Activated naive CD8-positive, alpha-beta T cell (primary cell): ENCODE results near the gene OR2W1.

Experiments used
- H3K27ac Mint-ChIP-seq: one replicate; pipeline ENCODE4 v1.8.0; 2021; ENCODE audit warnings: mixed read lengths
- H3K27me3 Mint-ChIP-seq: one replicate; pipeline ENCODE4 v1.8.0; 2021; ENCODE audit warnings: mixed read lengths
- H3K36me3 Mint-ChIP-seq: one replicate; pipeline ENCODE4 v1.8.0; 2021; ENCODE audit warnings: mixed read lengths
- H3K4me1 Mint-ChIP-seq: one replicate; pipeline ENCODE4 v1.8.0; 2021; ENCODE audit warnings: low read depth, mixed read lengths
- H3K4me3 Mint-ChIP-seq: one replicate; pipeline ENCODE4 v1.8.0; 2021; ENCODE audit warnings: mild to moderate bottlenecking, mixed read lengths
- H3K9me3 Mint-ChIP-seq: one replicate; pipeline ENCODE4 v1.8.0; 2021; ENCODE audit warnings: low read depth, mixed read lengths

Gene OR2W1

DNA sequence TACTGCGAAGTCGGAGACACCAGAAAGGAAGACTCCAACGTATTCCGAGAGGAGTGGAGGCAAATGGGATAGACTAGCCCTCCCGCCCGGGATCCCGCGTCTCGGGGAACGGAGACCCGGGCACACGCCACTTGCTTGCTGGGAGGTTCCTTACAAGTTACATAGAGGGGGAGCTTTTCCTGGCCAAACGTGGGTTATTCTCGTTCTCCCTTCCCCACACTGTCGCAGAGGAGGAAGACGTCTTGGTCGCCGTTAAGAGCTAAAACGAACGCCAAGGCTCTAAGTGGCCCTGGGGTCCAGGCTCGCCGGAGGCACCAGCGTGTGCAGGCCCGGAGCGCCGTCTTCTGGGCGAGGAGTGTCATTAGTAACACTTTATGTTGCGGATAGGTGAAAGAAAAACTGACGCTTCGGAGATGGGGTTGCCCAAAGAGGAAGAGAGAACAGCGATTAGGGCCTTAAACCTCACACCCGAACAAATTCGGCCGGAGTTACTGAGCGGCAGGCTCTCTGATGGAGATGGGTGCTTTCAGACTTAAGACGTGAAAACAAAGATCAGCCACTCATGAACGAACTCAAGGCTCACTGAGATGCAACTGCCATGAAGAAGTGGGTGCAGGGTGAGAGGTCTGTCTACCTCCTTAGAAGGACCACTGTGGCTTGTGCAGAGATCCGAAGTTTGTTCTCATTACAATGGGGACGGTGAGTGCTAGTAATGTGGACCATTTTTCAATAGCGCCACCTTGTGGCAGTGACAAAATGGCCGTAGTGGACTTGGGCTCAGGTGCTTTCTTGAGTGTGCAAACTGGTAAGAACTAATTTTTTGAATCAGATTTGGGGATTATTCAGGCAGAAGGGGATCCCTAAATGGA, 28.2 kb downstream of the OR2W1 start:
- H3K9me3 Mint-ChIP-seq: no peaks in the 10 kb centered on the region
- H3K27me3 Mint-ChIP-seq: peaks cover 5% of the 10 kb centered on the region
- H3K27ac Mint-ChIP-seq: peak overlapping the region; percentile 65
- peaks cover 12% of the 10 kb centered on the region for H3K4me1 Mint-ChIP-seq
- peak overlapping the region; percentile 92 for H3K4me3 Mint-ChIP-seq
- peaks cover 2% of the 10 kb centered on the region for H3K36me3 Mint-ChIP-seq

GRCh38 chr6:29014729-29015608, 30.0 kb downstream of the OR2W1 start:
- Mint-ChIP-seq H3K27ac (no peak overlapping the region), H3K27me3 (peaks cover 5% of the 10 kb centered on the region), H3K4me1 (peaks cover 21% of the 10 kb centered on the region), H3K9me3 (no peaks in the 10 kb centered on the region), H3K36me3 (no peaks in the 10 kb centered on the region), H3K4me3 (no peak overlapping the region)

GRCh38 chr6:29011276-29011734, 33.7 kb downstream of the OR2W1 start:
- peaks cover 17% of the 10 kb centered on the region for H3K4me1 Mint-ChIP-seq

GRCh38 chr6:29009358-29009757, 35.6 kb downstream of the OR2W1 start:
- no peak overlapping the region for H3K27ac Mint-ChIP-seq
- no peaks in the 10 kb centered on the region for H3K36me3 Mint-ChIP-seq
- no peak overlapping the region for H3K4me3 Mint-ChIP-seq
- H3K9me3 Mint-ChIP-seq: no peaks in the 10 kb centered on the region
- peaks cover 5% of the 10 kb centered on the region for H3K27me3 Mint-ChIP-seq
- H3K4me1 Mint-ChIP-seq: peaks cover 26% of the 10 kb centered on the region

More at GRCh38 chr6:29011276-29011734, 33.7 kb downstream of the OR2W1 start:
- Mint-ChIP-seq H3K36me3 (no peaks in the 10 kb centered on the region), H3K27ac (peak overlapping the region; percentile 2), H3K9me3 (no peaks in the 10 kb centered on the region), H3K27me3 (peaks cover 5% of the 10 kb centered on the region), H3K4me3 (peak overlapping the region; percentile 92)

DNA sequence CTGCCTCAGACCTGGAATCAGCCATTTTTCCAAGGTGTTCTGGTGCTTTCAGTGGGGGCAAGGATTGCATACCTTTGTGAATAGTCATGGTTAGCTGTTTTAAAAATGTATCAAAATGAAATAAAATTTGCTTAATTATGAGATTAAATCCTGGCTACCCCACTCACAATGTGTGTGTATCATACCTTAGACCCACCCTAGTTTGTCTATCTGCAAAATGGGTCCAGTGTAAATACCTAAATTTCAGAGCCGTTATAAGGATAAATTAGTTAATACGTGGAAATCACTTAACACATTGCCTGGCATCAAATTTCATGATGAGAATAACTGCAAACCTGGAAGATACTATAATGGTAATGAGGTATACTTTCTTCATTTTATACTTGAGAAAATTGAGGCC, 36.9 kb downstream of the OR2W1 start:
- Mint-ChIP-seq H3K9me3 (no peaks in the 10 kb centered on the region), H3K27ac (no peak overlapping the region), H3K36me3 (no peaks in the 10 kb centered on the region), H3K27me3 (peaks cover 5% of the 10 kb centered on the region), H3K4me3 (no peak overlapping the region), H3K4me1 (peaks cover 26% of the 10 kb centered on the region)

DNA sequence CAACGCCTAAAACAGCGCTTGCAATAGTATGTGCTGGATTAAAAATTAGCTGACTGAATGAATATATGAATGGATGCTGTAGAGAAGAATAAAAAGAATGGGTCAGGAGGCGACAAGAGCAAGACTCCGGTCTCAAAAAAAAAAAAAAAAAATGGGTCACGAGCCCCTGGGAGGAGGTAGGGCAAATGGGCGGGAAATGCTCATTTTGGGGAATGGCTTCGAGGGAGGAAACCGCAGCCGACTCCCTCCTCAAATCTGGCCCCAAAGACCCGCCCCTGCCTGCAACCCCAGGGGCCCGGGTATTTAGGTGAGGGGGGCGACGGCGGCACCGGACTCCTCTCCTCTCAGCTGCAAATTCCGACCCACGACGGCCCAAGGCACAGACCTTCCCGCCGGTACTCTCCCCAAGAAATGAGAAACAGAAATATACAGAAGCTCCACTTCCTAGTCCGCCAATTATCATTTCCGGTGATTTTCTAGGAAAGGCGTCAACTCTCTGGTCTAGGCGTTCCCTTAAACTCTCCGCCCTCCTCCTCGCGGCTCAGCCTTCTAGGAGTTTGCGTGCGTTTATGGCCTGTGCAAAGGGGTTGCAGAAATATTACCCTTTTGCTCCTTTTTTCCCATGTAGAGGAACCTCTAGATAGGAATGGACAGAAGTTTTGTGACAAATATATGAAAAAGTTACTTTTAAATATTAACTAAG, 39.6 kb downstream of the OR2W1 start, which contains the start of gene ZNF311:
TSS of gene ZNF311 (minus strand) at position 133 of the 703 bp plus-strand sequence. CDS start 1,361 bp downstream, outside the sequence.
- Mint-ChIP-seq H3K4me1 (peaks cover 18% of the 10 kb centered on the region), H3K9me3 (no peaks in the 10 kb centered on the region), H3K4me3 (peak within 1 kb of the TSS; percentile 90), H3K36me3 (no peaks in the 10 kb centered on the region), H3K27ac (peak within 1 kb of the TSS; percentile 50), H3K27me3 (no peaks in the 10 kb centered on the region)

- peaks cover 1% of the 10 kb centered on the region for H3K27me3 Mint-ChIP-seq
- no peaks in the 10 kb centered on the region for H3K9me3 Mint-ChIP-seq
- no peaks in the 10 kb centered on the region for H3K4me1 Mint-ChIP-seq
- no peak overlapping the region for H3K27ac Mint-ChIP-seq
- H3K4me3 Mint-ChIP-seq: no peak overlapping the region
- H3K36me3 Mint-ChIP-seq: no peaks in the 10 kb centered on the region
Observed at GRCh38 chr6:28996844-28997510, 48.0 kb downstream of the OR2W1 start.

DNA sequence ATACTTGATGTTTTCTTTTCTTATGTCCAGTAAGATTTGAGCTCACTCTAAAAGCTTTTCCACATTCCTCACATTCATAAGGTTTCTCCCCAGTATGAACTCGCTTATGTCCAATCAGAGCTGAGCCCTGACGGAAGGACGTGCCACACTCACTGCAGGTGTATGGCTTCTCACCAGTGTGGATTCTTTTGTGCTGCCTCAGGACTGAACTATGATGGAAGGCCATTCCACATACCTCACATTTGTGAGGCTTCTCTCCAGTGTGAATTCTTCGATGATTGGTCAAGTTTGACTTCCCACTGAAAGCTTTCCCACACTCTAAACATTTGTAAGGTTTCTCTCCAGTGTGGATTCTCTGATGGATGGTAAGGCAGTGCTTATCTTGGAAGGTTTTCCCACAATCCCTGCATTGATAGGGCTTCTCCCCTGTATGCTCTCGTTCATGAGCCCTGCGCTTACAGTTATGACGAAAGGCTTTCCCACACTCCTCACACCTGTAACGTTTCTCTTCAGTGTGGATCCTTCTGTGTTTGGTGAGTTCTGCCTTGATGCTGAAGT, 49.8 kb downstream of the OR2W1 start:
- H3K36me3 Mint-ChIP-seq: no peaks in the 10 kb centered on the region
- H3K4me3 Mint-ChIP-seq: no peak overlapping the region
- peaks cover 1% of the 10 kb centered on the region for H3K27me3 Mint-ChIP-seq
- no peak overlapping the region for H3K27ac Mint-ChIP-seq
- H3K9me3 Mint-ChIP-seq: no peaks in the 10 kb centered on the region
- H3K4me1 Mint-ChIP-seq: no peaks in the 10 kb centered on the region
